Stomach smooth muscle (tissue), 2 donors: ENCODE measurements around the gene BSND.

ENCODE experiments used
- H3K27ac ChIP-seq: one replicate; pipeline ENCODE4 v1.7.0; 2013; ENCODE audit warnings: mild to moderate bottlenecking, low read length, inconsistent platforms
- H3K27me3 ChIP-seq, 2 donors: one replicate each; pipeline ENCODE4 v1.7.0; 2013; ENCODE audit warnings: low read length in 2 of 2; ENCODE audit not compliant: insufficient read depth in 2 of 2, control insufficient read depth in 1 of 2
- H3K36me3 ChIP-seq, 2 donors: one replicate each; pipeline ENCODE4 v1.7.0; 2013; ENCODE audit warnings: low read length in 2 of 2; ENCODE audit not compliant: control insufficient read depth in 2 of 2, insufficient read depth in 2 of 2
- H3K4me1 ChIP-seq: one replicate; pipeline ENCODE4 v1.7.0; 2013; ENCODE audit warnings: low read length; ENCODE audit not compliant: control insufficient read depth, insufficient read depth
- H3K4me3 ChIP-seq, 2 donors: one replicate each; pipeline ENCODE4 v1.7.0; 2013; ENCODE audit warnings: low read length in 2 of 2
- H3K9ac ChIP-seq, 2 donors: one replicate each; pipeline ENCODE4 v1.7.0; 2013; ENCODE audit warnings: low read length in 2 of 2, mild to moderate bottlenecking in 1 of 2
- H3K9me3 ChIP-seq, 2 donors: one replicate each; pipeline ENCODE4 v1.7.0; 2013; ENCODE audit warnings: low read length in 2 of 2; ENCODE audit not compliant: control insufficient read depth in 2 of 2
- donor health status: healthy.
- donor health status: Pancreatic carcinoma.

The BSND gene

GRCh38 chr1:54991939-54992338 is 6.8 kb upstream of the BSND start:
- H3K27ac ChIP-seq, result no peak overlapping the region
- no peaks in the 10 kb centered on the region for H3K9me3 ChIP-seq
- no peak overlapping the region for H3K4me3 ChIP-seq
- H3K9ac ChIP-seq, result no peak overlapping the region
- no peaks in the 10 kb centered on the region for H3K36me3 ChIP-seq
- peaks cover 6% of the 10 kb centered on the region for H3K4me1 ChIP-seq
- peaks cover 12 to 24% of the 10 kb centered on the region in 2 donors for H3K27me3 ChIP-seq

DNA sequence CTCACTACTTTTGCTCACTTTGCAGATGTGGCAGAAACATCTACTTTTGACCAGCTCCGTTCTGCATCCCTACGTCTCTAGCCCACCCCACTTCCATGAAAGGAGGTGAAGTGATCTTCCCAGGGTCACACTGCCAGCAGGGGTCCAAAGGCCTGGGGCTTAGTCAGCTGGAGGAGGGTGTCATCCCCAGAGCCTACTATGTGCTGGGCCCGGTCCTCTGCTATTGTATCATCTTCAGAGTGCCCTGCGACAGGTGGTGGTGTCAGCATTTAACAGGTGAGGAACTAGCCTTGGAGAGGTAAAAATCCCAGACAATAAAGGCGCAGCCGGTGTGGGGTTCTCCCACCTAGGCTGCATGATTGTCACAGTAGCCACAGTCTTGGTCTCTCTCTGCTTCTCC is 5.6 kb upstream of the BSND start:
- Histone ChIP-seq H3K9ac (no peak overlapping the region), H3K9me3 (no peaks in the 10 kb centered on the region), H3K4me3 (no peak overlapping the region), H3K36me3 (no peaks in the 10 kb centered on the region), H3K27ac (no peak overlapping the region), H3K27me3 (peaks cover 21 to 32% of the 10 kb centered on the region in 2 donors), H3K4me1 (peaks cover 4% of the 10 kb centered on the region)

- Histone ChIP-seq H3K27ac (no peak overlapping the region), H3K4me1 (peaks cover 4% of the 10 kb centered on the region), H3K27me3 (peaks cover 27 to 40% of the 10 kb centered on the region in 2 donors), H3K4me3 (no peak overlapping the region), H3K9ac (no peak overlapping the region), H3K36me3 (no peaks in the 10 kb centered on the region), H3K9me3 (no peaks in the 10 kb centered on the region)
These were observed 4.3 kb upstream of the BSND start for GRCh38 chr1:54994355-54994990.

DNA sequence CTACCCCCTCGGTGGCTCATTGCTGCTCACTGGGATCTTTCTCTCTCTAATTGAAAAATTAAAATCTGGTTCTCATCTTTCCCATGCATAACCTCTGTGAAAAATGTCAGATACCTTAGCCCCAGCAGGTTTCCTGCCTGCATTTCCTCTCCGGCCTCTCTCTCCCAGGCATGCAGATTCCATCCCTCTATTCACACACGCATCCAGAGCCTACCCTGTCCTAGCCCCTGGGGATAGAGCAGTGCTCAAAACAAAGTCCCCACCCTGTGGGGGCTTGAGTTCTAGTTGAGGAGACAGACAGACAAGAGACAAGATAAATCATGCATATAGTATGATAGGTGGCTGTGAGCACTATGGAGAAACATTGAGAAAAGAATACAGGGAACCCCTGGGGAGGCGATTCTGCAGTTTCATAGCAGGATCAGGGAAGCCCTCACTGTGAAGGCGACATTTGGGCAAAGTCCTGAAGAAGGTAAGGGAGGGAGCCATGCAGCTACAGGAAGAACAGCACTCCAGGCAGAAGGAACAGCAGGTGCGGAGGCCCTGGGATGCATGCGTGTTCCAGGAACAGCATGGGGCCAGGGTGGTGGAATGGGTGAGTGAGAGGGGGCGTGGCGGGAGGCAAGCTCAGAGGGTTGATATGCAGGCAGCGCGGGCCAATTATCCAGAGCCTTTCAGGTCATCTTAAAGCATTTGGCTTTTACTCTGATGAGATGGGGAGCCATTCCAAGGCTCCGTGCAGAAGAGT is 3.5 kb upstream of the BSND start:
- Histone ChIP-seq H3K27ac (no peak overlapping the region), H3K4me3 (no peak overlapping the region), H3K36me3 (no peaks in the 10 kb centered on the region), H3K9ac (no peak overlapping the region), H3K4me1 (peaks cover 4% of the 10 kb centered on the region), H3K9me3 (no peaks in the 10 kb centered on the region), H3K27me3 (peaks cover 27 to 40% of the 10 kb centered on the region in 2 donors)

GRCh38 chr1:54995835-54996234 is 2.9 kb upstream of the BSND start:
- Histone ChIP-seq H3K27ac (no peak overlapping the region), H3K4me3 (no peak overlapping the region), H3K9ac (no peak overlapping the region), H3K27me3 (peaks cover 27 to 40% of the 10 kb centered on the region in 2 donors), H3K4me1 (peaks cover 4% of the 10 kb centered on the region), H3K36me3 (no peaks in the 10 kb centered on the region), H3K9me3 (no peaks in the 10 kb centered on the region)

DNA sequence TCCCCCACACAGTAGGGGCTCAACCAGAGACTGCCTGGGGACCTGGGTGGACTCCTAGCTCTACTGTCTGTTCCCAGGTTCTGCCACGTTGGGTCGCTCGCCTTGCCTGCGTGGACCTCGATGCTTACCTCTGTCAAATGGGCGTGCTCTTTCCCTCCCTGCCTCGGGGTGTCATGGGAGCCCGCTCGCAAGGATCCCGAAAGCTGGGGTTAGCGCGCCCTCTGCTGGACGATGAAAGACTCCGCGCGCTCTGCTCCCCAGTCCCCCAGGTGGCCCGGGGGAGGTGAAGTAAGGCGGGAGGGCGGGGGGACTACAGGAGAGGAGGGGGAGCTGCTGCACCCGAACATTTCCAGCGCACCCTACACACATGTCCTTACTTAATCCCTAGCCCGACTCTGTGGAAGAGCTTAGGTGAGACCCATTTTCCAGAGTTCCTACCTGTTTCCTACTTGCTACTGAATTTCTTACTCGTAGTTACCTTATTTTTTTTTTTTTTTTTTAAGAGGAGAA is 2.3 kb upstream of the BSND start:
- H3K27me3 ChIP-seq, result peaks cover 27 to 40% of the 10 kb centered on the region in 2 donors
- no peak overlapping the region for H3K9ac ChIP-seq
- peaks cover 4% of the 10 kb centered on the region for H3K4me1 ChIP-seq
- no peak overlapping the region for H3K4me3 ChIP-seq
- no peak overlapping the region for H3K27ac ChIP-seq
- H3K36me3 ChIP-seq, result no peaks in the 10 kb centered on the region
- no peaks in the 10 kb centered on the region for H3K9me3 ChIP-seq

- Histone ChIP-seq H3K9me3 (no peaks in the 10 kb centered on the region), H3K9ac (no peak overlapping the region), H3K4me3 (no peak overlapping the region), H3K27ac (no peak overlapping the region), H3K4me1 (peaks cover 4% of the 10 kb centered on the region), H3K36me3 (no peaks in the 10 kb centered on the region), H3K27me3 (peaks cover 27 to 40% of the 10 kb centered on the region in 2 donors)
These were observed 1.6 kb upstream of the BSND start for GRCh38 chr1:54996869-54997710.

- Histone ChIP-seq H3K27me3 (peaks cover 27 to 40% of the 10 kb centered on the region in 2 donors), H3K4me3 (no peak overlapping the region), H3K9ac (no peak overlapping the region), H3K36me3 (no peaks in the 10 kb centered on the region), H3K4me1 (peaks cover 4% of the 10 kb centered on the region), H3K27ac (no peak overlapping the region), H3K9me3 (no peaks in the 10 kb centered on the region)
These were observed 1.1 kb upstream of the BSND start for GRCh38 chr1:54997711-54997986.

DNA sequence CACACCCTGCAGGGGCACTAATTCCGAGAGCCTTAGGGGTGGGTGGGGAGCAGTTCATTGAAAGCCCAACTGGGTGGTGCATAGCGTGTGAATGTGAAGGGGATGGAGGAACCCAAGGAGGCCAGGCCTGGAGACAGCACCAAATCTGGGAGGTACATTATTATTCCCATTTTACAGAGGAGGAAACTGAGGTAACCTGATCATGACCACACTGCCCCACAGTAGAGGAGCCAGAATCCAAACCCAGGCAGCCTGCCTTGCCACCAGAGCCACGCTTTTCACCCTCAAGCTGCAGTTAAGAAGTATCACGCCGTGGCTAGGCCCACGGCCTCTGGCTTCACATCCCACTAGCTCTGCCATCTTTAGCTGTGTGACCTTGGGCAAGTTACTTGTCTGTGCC is 633 bp upstream of the BSND start:
- Histone ChIP-seq H3K4me1 (peaks cover 4% of the 10 kb centered on the region), H3K9ac (no peak overlapping the region), H3K36me3 (no peaks in the 10 kb centered on the region), H3K9me3 (no peaks in the 10 kb centered on the region), H3K4me3 (no peak overlapping the region), H3K27me3 (peaks cover 27 to 40% of the 10 kb centered on the region in 2 donors), H3K27ac (no peak overlapping the region)

DNA sequence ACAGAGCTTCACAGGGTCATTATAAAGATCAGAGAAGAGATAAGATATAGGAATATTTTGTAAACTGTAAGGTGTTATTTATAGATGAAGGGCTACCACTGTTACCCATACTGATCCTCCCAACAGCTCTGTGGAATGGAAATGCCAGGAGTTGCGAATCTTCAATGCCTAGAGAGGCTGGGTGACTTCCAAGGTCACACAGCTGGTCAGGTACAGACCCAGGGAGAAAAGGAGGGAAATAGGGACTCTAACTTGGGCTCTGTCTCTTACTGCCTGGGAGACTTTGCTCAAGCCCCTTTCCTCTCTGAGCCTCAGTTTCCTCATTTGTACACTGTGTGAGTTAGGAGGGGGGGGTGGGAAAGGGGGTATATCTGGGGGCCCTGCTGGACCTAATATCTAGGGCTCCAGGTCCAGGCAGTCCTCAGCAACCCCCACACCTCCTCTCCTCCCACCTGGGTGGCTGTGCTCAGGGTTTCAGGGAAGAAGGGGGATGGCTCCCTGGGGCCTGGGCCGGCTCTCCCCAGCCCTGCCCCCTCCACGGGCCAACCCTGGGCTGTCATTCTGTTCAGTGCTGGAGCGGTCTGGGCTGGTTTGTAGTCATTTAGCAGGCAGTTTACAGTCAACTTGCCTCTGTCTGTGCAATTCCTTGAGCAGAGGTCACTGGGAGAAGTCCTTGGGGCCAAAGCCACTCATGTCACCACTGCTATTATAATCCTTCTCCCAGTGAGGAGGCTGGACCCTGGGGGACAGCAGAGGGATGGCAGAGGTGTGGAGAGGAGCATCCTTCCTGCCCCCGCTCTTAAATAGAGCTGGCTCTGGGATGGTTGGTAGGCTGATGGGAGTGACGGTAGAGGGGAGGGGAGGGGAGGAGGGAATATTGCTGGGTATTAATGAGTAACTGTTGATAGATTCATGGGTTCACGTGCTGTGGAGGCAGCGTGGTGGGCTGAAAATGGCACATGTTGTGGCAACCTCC is 1.7 kb downstream of the BSND start:
- Histone ChIP-seq H3K27ac (no peak overlapping the region), H3K9me3 (no peaks in the 10 kb centered on the region), H3K4me3 (no peak overlapping the region), H3K36me3 (no peaks in the 10 kb centered on the region), H3K4me1 (peaks cover 4% of the 10 kb centered on the region), H3K9ac (no peak overlapping the region), H3K27me3 (peaks cover 27 to 35% of the 10 kb centered on the region in 2 donors)
